ENCODE measurements around the gene ATP6V1C2. TPM values are rescaled to one million over a fixed set of nuclear protein-coding genes. Genes with fewer than 3 reads are reported as not detected.

The ATP6V1C2 gene
- total RNA-seq, 4 donors from 2014 or later = 142 to 1,335 (median 496) TPM

DNA sequence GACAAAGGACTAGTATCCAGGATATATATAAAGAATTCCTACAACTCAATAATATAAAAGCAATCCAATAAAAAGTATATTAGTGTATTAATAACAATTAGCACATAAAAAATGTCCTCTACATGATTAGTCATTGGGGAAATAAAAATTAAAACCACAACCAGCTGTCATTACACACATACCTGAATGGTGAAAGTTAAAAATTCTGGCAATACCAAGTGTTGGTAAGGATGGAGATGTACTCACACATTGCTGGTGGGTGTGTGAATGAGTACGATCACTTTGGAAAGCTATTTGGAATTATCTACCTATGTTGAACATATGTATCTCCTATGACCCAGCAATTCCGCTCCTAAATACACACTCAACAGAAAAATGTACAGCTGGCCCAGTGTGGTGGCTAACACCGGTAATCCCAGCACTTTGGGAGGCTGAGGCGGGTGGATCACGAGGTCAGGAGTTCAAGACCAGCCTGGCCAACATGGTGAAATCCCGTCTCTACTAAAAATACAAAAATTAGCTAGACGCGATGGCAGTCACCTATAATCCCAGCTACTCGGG lies 17.3 kb upstream of the ATP6V1C2 start:
- 94% methylated on average over 9 of the region's 9 CpGs for WGBS
- TF ChIP-seq POLR2A (IDR thresholded peaks at IDR 0.05) (no peak), POLR2AphosphoS5 (IDR thresholded peaks at IDR 0.05) (no peak), EP300 (IDR thresholded peaks at IDR 0.05) (no peak)
- TF ChIP-seq, protein P1, sequence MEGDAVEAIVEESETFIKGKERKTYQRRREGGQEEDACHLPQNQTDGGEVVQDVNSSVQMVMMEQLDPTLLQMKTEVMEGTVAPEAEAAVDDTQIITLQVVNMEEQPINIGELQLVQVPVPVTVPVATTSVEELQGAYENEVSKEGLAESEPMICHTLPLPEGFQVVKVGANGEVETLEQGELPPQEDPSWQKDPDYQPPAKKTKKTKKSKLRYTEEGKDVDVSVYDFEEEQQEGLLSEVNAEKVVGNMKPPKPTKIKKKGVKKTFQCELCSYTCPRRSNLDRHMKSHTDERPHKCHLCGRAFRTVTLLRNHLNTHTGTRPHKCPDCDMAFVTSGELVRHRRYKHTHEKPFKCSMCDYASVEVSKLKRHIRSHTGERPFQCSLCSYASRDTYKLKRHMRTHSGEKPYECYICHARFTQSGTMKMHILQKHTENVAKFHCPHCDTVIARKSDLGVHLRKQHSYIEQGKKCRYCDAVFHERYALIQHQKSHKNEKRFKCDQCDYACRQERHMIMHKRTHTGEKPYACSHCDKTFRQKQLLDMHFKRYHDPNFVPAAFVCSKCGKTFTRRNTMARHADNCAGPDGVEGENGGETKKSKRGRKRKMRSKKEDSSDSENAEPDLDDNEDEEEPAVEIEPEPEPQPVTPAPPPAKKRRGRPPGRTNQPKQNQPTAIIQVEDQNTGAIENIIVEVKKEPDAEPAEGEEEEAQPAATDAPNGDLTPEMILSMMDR (IDR thresholded peaks at IDR 0.05) = no peak
- Histone ChIP-seq H3K4me1 (no peaks in the 10 kb centered on the region), H3K27ac (no peak overlapping the region), H3K27me3 (peaks cover 7% of the 10 kb centered on the region), H3K36me3 (no peaks in the 10 kb centered on the region), H3K4me3 (no peak overlapping the region), H3K9me3 (no peaks in the 10 kb centered on the region)
- DNase-seq (ENCODE audit: low spot score in 2 of 2) = no peak

DNA sequence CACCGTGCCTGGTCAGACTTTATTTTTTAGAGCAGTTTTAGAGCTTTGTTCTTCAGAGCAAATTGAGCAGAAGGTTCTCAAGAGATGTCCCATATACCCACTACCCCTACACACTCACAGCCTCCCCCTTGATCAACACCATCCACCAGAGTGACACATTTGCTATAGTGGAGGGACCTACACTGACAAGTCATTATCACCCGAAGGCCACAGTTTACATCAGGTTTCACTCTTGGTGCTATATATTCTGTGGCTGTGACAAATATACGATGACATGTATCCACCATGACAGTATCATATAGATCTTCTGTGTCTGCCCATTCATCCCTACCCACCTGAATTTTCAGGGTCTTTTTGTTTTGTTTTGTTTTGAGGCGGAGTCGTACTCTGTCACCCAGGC lies 15.4 kb upstream of the ATP6V1C2 start:
- WGBS = 89% methylated on average over 5 of the region's 5 CpGs

DNA sequence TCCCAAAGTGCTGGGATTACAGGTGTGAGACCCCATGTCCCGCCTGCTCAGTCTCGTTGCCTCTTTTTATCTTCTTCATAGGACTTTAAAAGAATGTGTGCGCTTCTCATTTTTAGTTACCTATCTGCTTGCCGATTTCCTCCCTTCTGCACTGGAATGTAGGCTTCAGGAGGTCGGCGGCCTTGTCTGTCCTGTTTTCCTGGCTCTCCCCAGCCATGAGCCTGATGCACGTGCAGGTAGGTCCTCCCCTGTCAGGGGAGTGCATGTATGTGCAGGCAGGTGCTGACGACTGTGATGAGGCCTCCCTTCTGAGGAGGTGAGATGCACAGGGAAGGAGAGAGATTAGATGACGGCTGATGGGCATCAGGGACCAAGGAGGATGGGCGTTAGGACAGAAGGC lies 13.6 kb upstream of the ATP6V1C2 start:
- Histone ChIP-seq H3K27me3 (peaks cover 15% of the 10 kb centered on the region), H3K27ac (no peak overlapping the region), H3K4me3 (no peak overlapping the region), H3K4me1 (no peaks in the 10 kb centered on the region), H3K9me3 (no peaks in the 10 kb centered on the region), H3K36me3 (no peaks in the 10 kb centered on the region)
- 61% methylated on average over 10 of the region's 10 CpGs for WGBS
- DNase-seq (ENCODE audit: low spot score in 2 of 2) = no peak
- TF ChIP-seq POLR2AphosphoS5 (IDR thresholded peaks at IDR 0.05) = no peak
- TF ChIP-seq, protein P1 (IDR thresholded peaks at IDR 0.05) = no peak
- TF ChIP-seq POLR2A (IDR thresholded peaks at IDR 0.05) = no peak
- no peak for TF ChIP-seq EP300 (IDR thresholded peaks at IDR 0.05)

More for the DNA sequence above, 15.4 kb upstream of the ATP6V1C2 start:
- no peak overlapping the region for H3K4me3 ChIP-seq
- H3K36me3 ChIP-seq = no peaks in the 10 kb centered on the region
- H3K4me1 ChIP-seq = no peaks in the 10 kb centered on the region
- peaks cover 15% of the 10 kb centered on the region for H3K27me3 ChIP-seq
- no peak for DNase-seq (ENCODE audit: low spot score in 2 of 2)
- H3K27ac ChIP-seq = no peak overlapping the region
- no peaks in the 10 kb centered on the region for H3K9me3 ChIP-seq
- no peak for TF ChIP-seq EP300 (IDR thresholded peaks at IDR 0.05)
- TF ChIP-seq POLR2A (IDR thresholded peaks at IDR 0.05) = no peak
- no peak for TF ChIP-seq POLR2AphosphoS5 (IDR thresholded peaks at IDR 0.05)
- TF ChIP-seq, protein P1 (IDR thresholded peaks at IDR 0.05) = no peak

DNA sequence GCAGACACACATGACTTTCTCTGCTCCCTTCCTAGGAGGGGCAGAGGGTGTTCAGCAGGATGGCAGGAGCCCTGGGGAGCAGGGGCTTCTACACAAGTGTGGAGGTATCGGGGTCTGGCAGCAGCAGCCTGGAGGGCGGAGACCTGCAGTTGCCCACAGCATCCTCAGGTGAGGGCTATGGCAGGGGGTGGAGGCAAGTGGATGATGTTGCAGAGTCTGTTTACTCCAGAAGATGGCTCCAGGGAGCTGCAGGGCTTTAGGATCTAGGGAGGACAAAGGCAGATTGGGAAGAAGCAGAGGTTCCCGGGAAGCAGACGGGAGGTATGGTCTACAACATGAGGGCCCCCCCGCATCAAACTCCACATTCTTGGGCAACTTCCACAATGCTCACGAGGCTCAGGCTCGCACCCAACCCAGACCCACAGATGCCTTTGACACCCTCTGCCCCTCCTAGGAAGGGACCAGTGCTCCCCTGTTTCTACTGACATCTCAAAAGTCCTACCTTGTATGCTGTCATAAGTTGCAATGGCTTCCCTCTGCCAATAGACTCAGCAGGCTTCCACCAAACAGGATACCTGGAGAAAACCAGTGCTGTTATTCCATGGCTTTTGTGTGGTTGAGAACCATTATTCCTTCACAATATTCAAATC lies 12.0 kb upstream of the ATP6V1C2 start:
- peaks cover 20% of the 10 kb centered on the region for H3K27me3 ChIP-seq
- H3K9me3 ChIP-seq = no peaks in the 10 kb centered on the region
- TF ChIP-seq, protein P1 (IDR thresholded peaks at IDR 0.05) = peak in 1 of 2 donors; percentile 43
- no peak for TF ChIP-seq EP300 (IDR thresholded peaks at IDR 0.05)
- no peak overlapping the region for H3K27ac ChIP-seq
- 18% methylated on average over 7 of the region's 7 CpGs for WGBS
- no peak overlapping the region for H3K4me3 ChIP-seq
- H3K4me1 ChIP-seq = no peaks in the 10 kb centered on the region
- DNase-seq (ENCODE audit: low spot score in 2 of 2) = no peak
- H3K36me3 ChIP-seq = no peaks in the 10 kb centered on the region

DNA sequence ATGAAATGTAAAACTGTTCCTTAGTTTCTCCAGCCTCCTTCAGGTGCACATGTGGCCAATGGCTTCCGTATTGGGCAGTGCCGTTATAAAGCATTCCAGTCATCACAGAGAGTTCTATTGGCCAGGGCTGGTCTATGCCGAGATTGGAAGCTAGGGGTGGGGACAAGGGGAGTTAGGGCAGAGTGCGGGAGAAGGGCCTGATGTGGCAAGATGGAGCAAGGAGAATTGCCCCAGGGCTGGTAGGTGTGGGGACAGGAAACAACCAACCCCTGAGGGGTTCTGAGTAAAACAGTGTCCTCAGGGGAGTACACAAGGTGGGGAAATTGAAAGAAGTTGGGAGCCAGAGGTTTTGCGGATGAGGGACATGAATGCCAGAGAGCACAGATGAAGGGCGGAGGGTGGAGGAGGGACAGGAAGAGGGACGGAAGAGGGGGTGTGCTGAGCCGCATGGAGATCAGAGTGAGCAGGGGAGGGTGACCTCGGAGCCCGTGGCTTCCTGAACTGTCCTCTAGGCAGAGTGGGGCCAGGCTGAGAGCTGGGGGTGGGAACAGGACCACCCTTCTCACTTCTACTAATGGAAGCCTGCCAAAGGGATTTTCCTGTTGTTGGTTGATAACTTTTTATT lies 9.1 kb upstream of the ATP6V1C2 start:
- WGBS = 31% methylated on average over 10 of the region's 10 CpGs
- TF ChIP-seq, protein P1 (IDR thresholded peaks at IDR 0.05) = no peak
- TF ChIP-seq POLR2AphosphoS5 (IDR thresholded peaks at IDR 0.05) (no peak), EP300 (IDR thresholded peaks at IDR 0.05) (no peak), POLR2A (IDR thresholded peaks at IDR 0.05) (no peak)
- H3K36me3 ChIP-seq = no peaks in the 10 kb centered on the region
- peaks cover 20% of the 10 kb centered on the region for H3K27me3 ChIP-seq
- H3K9me3 ChIP-seq = no peaks in the 10 kb centered on the region
- no peak for DNase-seq (ENCODE audit: low spot score in 2 of 2)
- H3K4me3 ChIP-seq = no peak overlapping the region
- H3K4me1 ChIP-seq = peaks cover 10% of the 10 kb centered on the region
- no peak overlapping the region for H3K27ac ChIP-seq
